Skeletal muscle cell (primary cell): ENCODE results near the gene MPL.
A peak's percentile ranks its signal among the peaks of the same experiment; 100 is the strongest.
"Not testable (repeated sequence)": the region's sequence is repeated elsewhere in the genome, so short reads cannot be mapped to it uniquely, and the experiment has no call there.

Experiments used
- DNase-seq: peaks from one replicate; pipeline ENCODE4 v3.0.0-alpha.2; 2010; ENCODE audit warnings: low read depth
- H3K4me3 ChIP-seq: 2 replicates; pipeline ENCODE4 v1.5.1; 2011; ENCODE audit warnings: low read depth, mild to moderate bottlenecking, control low read depth, low read length, moderate library complexity

MPL gene

GRCh38 chr1:43367904-43368645 is 30.5 kb downstream of the MPL start, which contains the start of gene ELOVL1:
Gene ELOVL1, minus strand, starts transcription at chr1:43368011. Its CDS starts 2,402 bp downstream, at chr1:43365609.
- H3K4me3 ChIP-seq = peak within 1 kb of the TSS; percentile 84
- peak; percentile 54 for DNase-seq

- DNase-seq = no peak
- H3K4me3 ChIP-seq = peak overlapping the region; percentile 84
Measured at GRCh38 chr1:43368646-43369020, 31.0 kb downstream of the MPL start.

GRCh38 chr1:43369779-43370178 is 32.2 kb downstream of the MPL start:
- not testable (repeated sequence) for H3K4me3 ChIP-seq, DNase-seq

GRCh38 chr1:43370564-43370963 is 32.9 kb downstream of the MPL start:
- no peak for DNase-seq

GRCh38 chr1:43372172-43372571 is 34.6 kb downstream of the MPL start:
- DNase-seq = no peak
- no peak overlapping the region for H3K4me3 ChIP-seq

More at GRCh38 chr1:43370564-43370963, 32.9 kb downstream of the MPL start:
- no peak overlapping the region for H3K4me3 ChIP-seq

- H3K4me3 ChIP-seq = no peak overlapping the region
- DNase-seq = peak; percentile 61
Measured at GRCh38 chr1:43373066-43373940, 35.7 kb downstream of the MPL start.

GRCh38 chr1:43376723-43377235 is 39.2 kb downstream of the MPL start:
- DNase-seq = no peak
- H3K4me3 ChIP-seq = no peak overlapping the region

GRCh38 chr1:43377831-43378230 is 40.2 kb downstream of the MPL start:
- H3K4me3 ChIP-seq = no peak overlapping the region
- DNase-seq = no peak

- H3K4me3 ChIP-seq = no peak overlapping the region
- no peak for DNase-seq
Measured at GRCh38 chr1:43379476-43379875, 41.9 kb downstream of the MPL start.

GRCh38 chr1:43381612-43382011 is 44.0 kb downstream of the MPL start:
- no peak for DNase-seq
- no peak overlapping the region for H3K4me3 ChIP-seq

- DNase-seq = no peak
- H3K4me3 ChIP-seq = no peak overlapping the region
Measured at GRCh38 chr1:43382027-43382779, 44.6 kb downstream of the MPL start.

GRCh38 chr1:43383449-43383848 is 45.8 kb downstream of the MPL start:
- H3K4me3 ChIP-seq = no peak overlapping the region

GRCh38 chr1:43386676-43387075 is 49.1 kb downstream of the MPL start:
- DNase-seq = no peak
- no peak overlapping the region for H3K4me3 ChIP-seq

More at GRCh38 chr1:43383449-43383848, 45.8 kb downstream of the MPL start:
- DNase-seq = no peak

- peak overlapping the region; percentile 91 for H3K4me3 ChIP-seq
- DNase-seq = no peak
Measured at GRCh38 chr1:43387976-43388599, 50.5 kb downstream of the MPL start.

GRCh38 chr1:43388613-43389012 is 51.0 kb downstream of the MPL start:
- DNase-seq = no peak
- H3K4me3 ChIP-seq = peak overlapping the region; percentile 91

- H3K4me3 ChIP-seq = peak within 1 kb of the TSS; percentile 91
- peak; percentile 66 for DNase-seq
Measured at GRCh38 chr1:43389326-43390313, 52.0 kb downstream of the MPL start, which contains the start of the genes MED8 and SZT2. Gene MED8, minus strand, starts transcription at chr1:43389800. Its CDS starts 36 bp downstream, at chr1:43389764. Gene SZT2, plus strand, starts transcription at chr1:43389899. Its CDS starts 70 bp downstream, at chr1:43389969.

- DNase-seq = no peak
- H3K4me3 ChIP-seq = no peak overlapping the region
Measured at GRCh38 chr1:43392702-43393101, 55.1 kb downstream of the MPL start.

GRCh38 chr1:43395523-43395922 is 57.9 kb downstream of the MPL start:
- H3K4me3 ChIP-seq = no peak overlapping the region
- DNase-seq = no peak
